ENCODE results near the gene UPF3A. TPM values are rescaled to one million over a fixed set of nuclear protein-coding genes. Genes with fewer than 3 reads are reported as not detected.

Gene UPF3A
- total and polyA plus RNA-seq, 9 of the 15 experiments (the other 6 are each of a cell fraction or from before 2014, with no cell fraction given) = 15.6 to 76.5 (median 40.9) TPM

DNA sequence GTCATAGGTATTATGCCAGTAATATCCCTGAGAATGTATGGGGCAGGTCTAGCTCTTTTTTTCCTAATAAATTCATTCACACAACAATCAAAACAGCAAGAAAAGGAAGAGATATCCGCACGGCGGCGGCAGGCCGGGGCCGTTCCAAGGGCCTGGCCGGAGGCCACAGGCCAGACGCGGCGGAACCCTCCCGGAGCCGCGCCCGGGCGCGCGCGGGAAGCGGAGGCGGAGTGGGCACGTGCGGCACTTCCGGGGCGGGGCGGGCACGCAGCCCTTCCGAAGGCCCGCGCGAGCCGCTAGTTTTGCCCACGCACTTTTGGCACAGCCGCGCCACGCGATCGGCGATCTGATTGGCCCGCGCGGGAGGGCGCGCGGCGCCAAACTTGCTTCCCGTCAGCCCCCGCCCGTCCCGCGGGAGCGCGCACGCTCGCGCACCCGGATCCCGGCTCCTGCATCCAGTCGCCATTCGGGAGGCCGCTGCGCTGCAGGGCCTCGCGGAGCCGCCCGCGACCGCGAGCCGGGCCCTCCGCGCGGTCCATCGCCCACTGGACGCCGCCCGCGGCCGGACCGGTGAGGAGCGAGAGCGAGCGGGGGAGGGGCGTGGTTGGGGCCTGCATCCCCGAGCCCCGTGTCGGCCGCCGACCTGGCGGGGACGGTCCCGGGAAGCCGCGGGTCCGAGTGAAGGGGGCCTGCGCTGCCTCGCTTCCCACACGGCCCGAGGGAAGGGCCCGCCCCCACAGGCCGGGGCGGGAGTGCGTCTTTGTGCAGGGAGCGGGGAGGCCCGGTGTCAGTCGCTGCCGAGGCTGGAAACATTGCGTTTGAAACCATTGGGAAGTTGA, 32.9 kb downstream of the UPF3A start, which contains the start of gene CHAMP1 (continued):
- TF ChIP-seq, protein P1, sequence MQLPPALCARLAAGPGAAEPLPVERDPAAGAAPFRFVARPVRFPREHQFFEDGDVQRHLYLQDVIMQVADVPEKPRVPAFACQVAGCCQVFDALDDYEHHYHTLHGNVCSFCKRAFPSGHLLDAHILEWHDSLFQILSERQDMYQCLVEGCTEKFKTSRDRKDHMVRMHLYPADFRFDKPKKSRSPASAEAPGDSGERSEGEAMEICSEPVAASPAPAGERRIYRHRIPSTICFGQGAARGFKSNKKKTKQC (CRISPR knock-in tag; IDR thresholded peaks at IDR 0.05) = no peak; the same call in 1 of the 2 replicates
- TF ChIP-seq ELF2 (CRISPR knock-in tag; IDR thresholded peaks at IDR 0.05) (peak; percentile 22; the same call in 1 of the 2 replicates), CTCFL (IDR thresholded peaks at IDR 0.05; ENCODE audit: borderline replicate concordance, insufficient read depth, low read depth, low read length, poor library complexity, severe bottlenecking) (no peak), HNRNPLL (IDR thresholded peaks at IDR 0.05; ENCODE audit: low read depth, low read length, poor library complexity, severe bottlenecking) (peak; percentile 27), HCFC1 (IDR thresholded peaks at IDR 0.05; ENCODE audit: low read depth, low read length) (0 out of 2 replicates have a peak, but pooled peaks have one; percentile 48), KDM5B (IDR thresholded peaks at IDR 0.05; ENCODE audit: insufficient replicate concordance, low read depth, low read length) (peak; percentile 86), SUPT5H (IDR thresholded peaks at IDR 0.05) (peak; percentile 71), POLR2G (IDR thresholded peaks at IDR 0.05; ENCODE audit: low read depth, low read length) (peak; percentile 99), ZKSCAN8 (CRISPR knock-in tag; IDR thresholded peaks at IDR 0.05) (no peak), CTBP1 (IDR thresholded peaks at IDR 0.05; ENCODE audit: borderline replicate concordance) (peak; percentile 98), ZNF561 (CRISPR knock-in tag; conservative IDR thresholded peaks at IDR 0.05) (no peak), ZBTB9 (CRISPR knock-in tag; IDR thresholded peaks at IDR 0.05) (peak; percentile 56; the same call in 1 of the 2 replicates), ZNF212 (CRISPR knock-in tag; IDR thresholded peaks at IDR 0.05) (no peak), HMGN3 (IDR thresholded peaks at IDR 0.05; ENCODE audit: borderline replicate concordance, extremely low read depth, insufficient read length, low read depth, low read length) (peak; percentile 80)
- TF ChIP-seq, protein P2, sequence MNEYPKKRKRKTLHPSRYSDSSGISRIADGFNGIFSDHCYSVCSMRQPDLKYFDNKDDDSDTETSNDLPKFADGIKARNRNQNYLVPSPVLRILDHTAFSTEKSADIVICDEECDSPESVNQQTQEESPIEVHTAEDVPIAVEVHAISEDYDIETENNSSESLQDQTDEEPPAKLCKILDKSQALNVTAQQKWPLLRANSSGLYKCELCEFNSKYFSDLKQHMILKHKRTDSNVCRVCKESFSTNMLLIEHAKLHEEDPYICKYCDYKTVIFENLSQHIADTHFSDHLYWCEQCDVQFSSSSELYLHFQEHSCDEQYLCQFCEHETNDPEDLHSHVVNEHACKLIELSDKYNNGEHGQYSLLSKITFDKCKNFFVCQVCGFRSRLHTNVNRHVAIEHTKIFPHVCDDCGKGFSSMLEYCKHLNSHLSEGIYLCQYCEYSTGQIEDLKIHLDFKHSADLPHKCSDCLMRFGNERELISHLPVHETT (CRISPR knock-in tag; conservative IDR thresholded peaks at IDR 0.05 in 1 of 2, IDR thresholded peaks at IDR 0.05 in 1 of 2) = peak in 1 of 2 experiments; percentile 84; a peak in 2 of 4 replicates
- TF ChIP-seq, protein P3, sequence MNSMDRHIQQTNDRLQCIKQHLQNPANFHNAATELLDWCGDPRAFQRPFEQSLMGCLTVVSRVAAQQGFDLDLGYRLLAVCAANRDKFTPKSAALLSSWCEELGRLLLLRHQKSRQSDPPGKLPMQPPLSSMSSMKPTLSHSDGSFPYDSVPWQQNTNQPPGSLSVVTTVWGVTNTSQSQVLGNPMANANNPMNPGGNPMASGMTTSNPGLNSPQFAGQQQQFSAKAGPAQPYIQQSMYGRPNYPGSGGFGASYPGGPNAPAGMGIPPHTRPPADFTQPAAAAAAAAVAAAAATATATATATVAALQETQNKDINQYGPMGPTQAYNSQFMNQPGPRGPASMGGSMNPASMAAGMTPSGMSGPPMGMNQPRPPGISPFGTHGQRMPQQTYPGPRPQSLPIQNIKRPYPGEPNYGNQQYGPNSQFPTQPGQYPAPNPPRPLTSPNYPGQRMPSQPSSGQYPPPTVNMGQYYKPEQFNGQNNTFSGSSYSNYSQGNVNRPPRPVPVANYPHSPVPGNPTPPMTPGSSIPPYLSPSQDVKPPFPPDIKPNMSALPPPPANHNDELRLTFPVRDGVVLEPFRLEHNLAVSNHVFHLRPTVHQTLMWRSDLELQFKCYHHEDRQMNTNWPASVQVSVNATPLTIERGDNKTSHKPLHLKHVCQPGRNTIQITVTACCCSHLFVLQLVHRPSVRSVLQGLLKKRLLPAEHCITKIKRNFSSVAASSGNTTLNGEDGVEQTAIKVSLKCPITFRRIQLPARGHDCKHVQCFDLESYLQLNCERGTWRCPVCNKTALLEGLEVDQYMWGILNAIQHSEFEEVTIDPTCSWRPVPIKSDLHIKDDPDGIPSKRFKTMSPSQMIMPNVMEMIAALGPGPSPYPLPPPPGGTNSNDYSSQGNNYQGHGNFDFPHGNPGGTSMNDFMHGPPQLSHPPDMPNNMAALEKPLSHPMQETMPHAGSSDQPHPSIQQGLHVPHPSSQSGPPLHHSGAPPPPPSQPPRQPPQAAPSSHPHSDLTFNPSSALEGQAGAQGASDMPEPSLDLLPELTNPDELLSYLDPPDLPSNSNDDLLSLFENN (IDR thresholded peaks at IDR 0.05; ENCODE audit: low read depth in 2 of 2, low read length in 2 of 2) = no peak

Data from K562 (cell line).